IMR-90 (cell line): Measurements from ENCODE around the gene SKIC3. TPM values are rescaled to one million over a fixed set of nuclear protein-coding genes. Genes with fewer than 3 reads are reported as not detected.

ENCODE experiments used
- ATAC-seq: fragments of 200-7000 bp; cut with Tn5 transposase; 2 replicates; pipeline ENCODE4 v1.9.1; 2020; ENCODE audit warnings: low read depth, mild to moderate bottlenecking, moderate library complexity
- BruUV-seq: library from RNA; stranded (reverse); fragments of 400-500 nt; replicated peaks from 2 replicates; lab custom pipeline; 2021; lab: Mats Ljungman, UMichigan
- CTCF ChIA-PET: fragments of 300-600 bp; formaldehyde crosslinking; extraction: SDS; loops from one replicate; lab custom pipeline; 2021; ENCODE audit warnings: antibody characterized with exemption; lab: Yijun Ruan, JAX
- POLR2A ChIA-PET: fragments of 300-600 bp; sonication (Branson Sonifier 250); formaldehyde crosslinking; loops from one replicate; lab custom pipeline; 2022; ENCODE audit warnings: antibody characterized with exemption; ENCODE audit not compliant: unreplicated experiment; lab: Charles Lee
- DNase-seq: peaks from one replicate; pipeline ENCODE4 v3.0.0; 2013
- H2AFZ ChIP-seq: replicated peaks from 2 replicates; pipeline ENCODE3; 2013; ENCODE audit warnings: low read length, mild to moderate bottlenecking; ENCODE audit not compliant: poor library complexity
- H2AK5ac ChIP-seq: 2 replicates; pipeline ENCODE4 v1.6.1; 2013; ENCODE audit warnings: low read depth, low read length, inconsistent platforms
- H2AK9ac ChIP-seq: replicated peaks from 2 replicates; pipeline ENCODE3; 2013; ENCODE audit warnings: mild to moderate bottlenecking, low read depth, low read length, moderate library complexity; ENCODE audit not compliant: poor library complexity
- H2BK120ac ChIP-seq: 2 replicates; pipeline ENCODE4 v1.6.1; 2013; ENCODE audit warnings: low read depth, low read length, inconsistent platforms
- H2BK15ac ChIP-seq: 3 replicates; pipeline ENCODE4 v1.6.1; 2013; ENCODE audit warnings: low read depth, low read length, inconsistent platforms
- H2BK20ac ChIP-seq: 2 replicates; pipeline ENCODE4 v1.6.1; 2013; ENCODE audit warnings: low read depth, mild to moderate bottlenecking, inconsistent platforms, low read length, moderate library complexity
- H2BK5ac ChIP-seq: 2 replicates; pipeline ENCODE4 v1.6.1; 2013; ENCODE audit warnings: mild to moderate bottlenecking, low read depth, low read length, inconsistent platforms; ENCODE audit not compliant: poor library complexity, severe bottlenecking
- H3K14ac ChIP-seq: replicated peaks from 2 replicates; pipeline ENCODE4 v1.6.1; 2013; ENCODE audit warnings: low read depth, low read length, inconsistent platforms
- H3K18ac ChIP-seq: 2 replicates; pipeline ENCODE4 v1.6.1; 2013; ENCODE audit warnings: low read depth, low read length, control low read depth
- H3K23ac ChIP-seq: 2 replicates; pipeline ENCODE4 v1.6.1; 2013; ENCODE audit warnings: low read depth, low read length, inconsistent platforms
- H3K27ac ChIP-seq: 2 replicates; pipeline ENCODE4 v1.5.1; 2013; ENCODE audit warnings: mild to moderate bottlenecking, control low read depth, low read length; ENCODE audit not compliant: insufficient read depth
- H3K27me3 ChIP-seq: 2 replicates; pipeline ENCODE4 v1.6.1; 2013; ENCODE audit warnings: low read length; ENCODE audit not compliant: control insufficient read depth, insufficient read depth
- H3K36me3 ChIP-seq: 2 replicates; pipeline ENCODE4 v1.6.1; 2013; ENCODE audit warnings: low read length, mixed read lengths; ENCODE audit not compliant: control insufficient read depth, insufficient read depth
- H3K4ac ChIP-seq: 2 replicates; pipeline ENCODE4 v1.6.1; 2013; ENCODE audit warnings: low read depth, low read length, inconsistent platforms
- H3K4me1 ChIP-seq: 2 replicates; pipeline ENCODE4 v1.6.1; 2013; ENCODE audit warnings: low read length, mixed read lengths; ENCODE audit not compliant: control insufficient read depth, insufficient read depth
- H3K4me2 ChIP-seq: 2 replicates; pipeline ENCODE4 v1.6.1; 2013; ENCODE audit warnings: low read depth, mild to moderate bottlenecking, control low read depth, low read length, moderate library complexity
- H3K4me3 ChIP-seq: 2 replicates; pipeline ENCODE4 v1.5.1; 2013; ENCODE audit warnings: low read depth, mild to moderate bottlenecking, control low read depth, low read length, moderate library complexity; ENCODE audit not compliant: insufficient read depth
- H3K56ac ChIP-seq: 2 replicates; pipeline ENCODE4 v1.6.1; 2013; ENCODE audit warnings: low read length, inconsistent platforms; ENCODE audit not compliant: insufficient read depth; ENCODE audit errors: extremely low read depth
- H3K79me1 ChIP-seq, 2 experiments: 2 replicates each; pipeline ENCODE4 v1.6.1; 2013; ENCODE audit warnings: low read length in 2 of 2, inconsistent platforms in 1 of 2, low read depth in 1 of 2
- H3K9ac ChIP-seq: 2 replicates; pipeline ENCODE4 v1.6.1; 2013; ENCODE audit warnings: low read depth, low read length, control low read depth
- H3K9me1 ChIP-seq: 2 replicates; pipeline ENCODE4 v1.6.1; 2013; ENCODE audit warnings: low read length, inconsistent platforms; ENCODE audit not compliant: insufficient read depth
- H3K9me3 ChIP-seq: 2 replicates; pipeline ENCODE4 v1.6.1; 2013; ENCODE audit warnings: low read length; ENCODE audit not compliant: control insufficient read depth, insufficient read depth
- H4K20me1 ChIP-seq: 2 replicates; pipeline ENCODE4 v1.6.1; 2013; ENCODE audit warnings: low read length, inconsistent platforms; ENCODE audit not compliant: insufficient read depth
- H4K5ac ChIP-seq: 2 replicates; pipeline ENCODE4 v1.6.1; 2013; ENCODE audit warnings: mild to moderate bottlenecking, low read depth, low read length, control low read depth
- H4K8ac ChIP-seq, 2 experiments: 2 replicates each; pipeline ENCODE4 v1.6.1; 2013; ENCODE audit warnings: low read depth in 2 of 2, low read length in 2 of 2, control low read depth in 1 of 2, inconsistent platforms in 1 of 2
- H4K91ac ChIP-seq: 2 replicates; pipeline ENCODE4 v1.6.1; 2013; ENCODE audit warnings: low read depth, low read length, inconsistent platforms; ENCODE audit not compliant: insufficient read depth
- BHLHE40 ChIP-seq: fragments of 150-350 bp; IDR thresholded peaks from 2 replicates; pipeline ENCODE4 v1.6.1; 2016; ENCODE audit warnings: mild to moderate bottlenecking, low read depth, low read length
- CEBPB ChIP-seq: IDR thresholded peaks from 2 replicates; pipeline ENCODE4 v1.6.1; 2012; ENCODE audit warnings: low read depth, low read length, improper control_type of control experiment
- CHD1 ChIP-seq: IDR thresholded peaks from 2 replicates; pipeline ENCODE4 v1.6.1; 2012; ENCODE audit warnings: low read depth, low read length, improper control_type of control experiment
- FOS ChIP-seq: fragments of 150-350 bp; IDR thresholded peaks from 2 replicates; pipeline ENCODE4 v1.6.1; 2016; ENCODE audit warnings: low read depth, low read length
- MAFK ChIP-seq: IDR thresholded peaks from 2 replicates; pipeline ENCODE4 v1.6.1; 2012; ENCODE audit warnings: low read depth, low read length, improper control_type of control experiment
- MAZ ChIP-seq: IDR thresholded peaks from 2 replicates; pipeline ENCODE4 v1.6.1; 2012; ENCODE audit warnings: low read depth, mild to moderate bottlenecking, low read length, improper control_type of control experiment, moderate library complexity, borderline replicate concordance
- MXI1 ChIP-seq: IDR thresholded peaks from 2 replicates; pipeline ENCODE4 v1.6.1; 2012; ENCODE audit warnings: low read depth, mild to moderate bottlenecking, low read length, moderate library complexity, borderline replicate concordance
- NFE2L2 ChIP-seq: fragments of 150-350 bp; IDR thresholded peaks from 2 replicates; pipeline ENCODE4 v1.6.1; 2016; ENCODE audit warnings: low read depth, mild to moderate bottlenecking, low read length
- POLR2A ChIP-seq: IDR thresholded peaks from 2 replicates; pipeline ENCODE4 v1.6.1; 2012; ENCODE audit warnings: mild to moderate bottlenecking, low read depth, low read length
- RAD21 ChIP-seq: IDR thresholded peaks from 2 replicates; pipeline ENCODE4 v1.6.1; 2012; ENCODE audit warnings: low read length, improper control_type of control experiment
- RCOR1 ChIP-seq: IDR thresholded peaks from 2 replicates; pipeline ENCODE4 v1.6.1; 2012; ENCODE audit warnings: mild to moderate bottlenecking, low read length, improper control_type of control experiment; ENCODE audit not compliant: insufficient replicate concordance
- RFX5 ChIP-seq: IDR thresholded peaks from 2 replicates; pipeline ENCODE4 v1.8.0; 2012; ENCODE audit warnings: low read depth, mild to moderate bottlenecking, low read length, moderate library complexity
- SMC3 ChIP-seq: fragments of 150-350 bp; IDR thresholded peaks from 2 replicates; pipeline ENCODE4 v1.6.1; 2016; ENCODE audit warnings: low read depth, mild to moderate bottlenecking, antibody characterized with exemption, low read length, moderate library complexity
- WGBS, 2 experiments: methylation state at CpG; one replicate each; pipeline versions ENCODE4 v1.1.5 to v1.1.7; 2013; ENCODE audit warnings: missing lambda C conversion rate in 2 of 2; ENCODE audit not compliant: insufficient read length in 1 of 2; ENCODE audit errors: extremely low coverage in 2 of 2; 5-methylcytosine and 5-hydroxymethylcytosine counted together
- dilution Hi-C: fragments of 300-500 bp; cut with HindIII; formaldehyde crosslinking; loops from one replicate; pipeline ENCODE4 v1.14.3; 2018; ENCODE audit warnings: low sequenced_read_pairs; ENCODE audit not compliant: unreplicated experiment
- in situ Hi-C: fragments of 300-500 bp; cut with MboI; formaldehyde crosslinking; loops from 3 replicates; pipeline ENCODE4 v1.14.3; 2019; ENCODE audit warnings: low sequenced_read_pairs, inconsistent platforms, mixed read lengths
- intact Hi-C: fragments of 100-400 bp; cut with micrococcal nuclease; formaldehyde crosslinking; loops from 2 replicates; pipeline ENCODE4 v1.10.0; 2022
- polyA plus RNA-seq, 3 experiments: library from polyadenylated mRNA; depleted of rRNA; stranded (reverse); fragments of >200 nt; gene quantifications; 2 replicates each; pipeline ENCODE4 v1.2.3, GENCODE V29; 2012; ENCODE audit warnings: low replicate concordance in 1 of 3
- total RNA-seq: library from RNA; depleted of rRNA; stranded (reverse); fragments of >200 nt; gene quantifications from 2 replicates; pipeline ENCODE4 v1.2.3, GENCODE V29; 2012
- TF ChIP-seq, protein P1 (sequence below): fragments of 150-350 bp; IDR thresholded peaks from 2 replicates; pipeline ENCODE4 v1.6.1; 2017; ENCODE audit warnings: mild to moderate bottlenecking, antibody characterized with exemption, low read length, low read depth
- TF ChIP-seq, protein P2 (sequence below): conservative IDR thresholded peaks from 2 replicates; pipeline ENCODE4 v1.5.1; 2012; ENCODE audit warnings: mild to moderate bottlenecking, low read depth, low read length, improper control_type of control experiment
- TF ChIP-seq, protein P3 (sequence below): fragments of 150-350 bp; IDR thresholded peaks from 2 replicates; pipeline ENCODE4 v1.6.1; 2016; ENCODE audit warnings: low read depth, mild to moderate bottlenecking, low read length, moderate library complexity, borderline replicate concordance

The SKIC3 gene
- total and polyA plus RNA-seq, 2 of the 4 experiments (the other 2 are of a cell fraction) = 47.1 to 145 TPM

DNA sequence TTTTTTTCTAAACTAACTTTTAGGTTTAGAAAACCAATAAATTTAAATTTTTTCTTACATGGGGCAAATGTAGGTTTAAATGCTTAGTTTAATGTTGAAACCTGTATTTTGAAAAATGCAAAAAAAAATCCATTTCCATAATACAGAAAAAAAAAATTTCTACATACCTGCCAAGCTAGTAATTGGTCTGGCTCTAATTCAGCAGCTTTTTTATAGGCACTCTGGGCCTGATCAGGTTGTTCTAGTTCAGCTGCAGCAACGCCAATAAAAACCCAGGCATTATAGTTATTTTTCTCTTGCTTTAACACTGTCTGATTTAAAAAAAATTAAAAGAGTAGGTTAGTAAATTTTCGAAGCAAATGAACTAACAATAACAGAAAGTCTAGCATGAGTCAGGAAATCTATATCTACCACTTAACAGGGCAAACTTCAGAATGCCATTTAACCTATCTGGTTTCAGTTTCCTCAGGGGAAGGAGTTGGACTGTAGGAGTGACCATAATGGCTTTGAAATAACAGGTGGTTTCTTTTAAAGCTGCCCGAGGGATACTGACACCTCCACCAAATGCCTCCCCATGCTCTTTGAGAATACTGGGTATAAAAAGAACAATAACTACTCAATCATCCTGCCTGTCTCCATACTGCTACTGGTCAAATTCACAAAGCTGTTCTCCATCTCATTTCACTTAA, 11.6 kb downstream of the SKIC3 start:
- H3K9ac ChIP-seq = no peak overlapping the region

More for the DNA sequence above, 11.6 kb downstream of the SKIC3 start:
- ATAC-seq (peak; percentile 83), DNase-seq (peak; percentile 32)
- Histone ChIP-seq H2BK5ac (no peak overlapping the region), H2AFZ (no peak overlapping the region), H2AK9ac (no peak overlapping the region), H4K5ac (no peak overlapping the region), H3K9me1 (peaks cover 9% of the 10 kb centered on the region), H2BK20ac (no peak overlapping the region), H3K9me3 (no peaks in the 10 kb centered on the region), H3K27me3 (no peaks in the 10 kb centered on the region), H2AK5ac (no peak overlapping the region), H2BK15ac (no peak overlapping the region), H3K14ac (no peak overlapping the region), H3K56ac (no peak overlapping the region), H4K8ac (no peak overlapping the region), H3K18ac (no peak overlapping the region), H3K36me3 (peaks cover 22% of the 10 kb centered on the region), H3K27ac (no peak overlapping the region), H3K23ac (no peak overlapping the region), H3K79me1 (peaks cover 28 to 37% of the 10 kb centered on the region in 2 experiments), H4K91ac (no peak overlapping the region), H2BK120ac (no peak overlapping the region), H3K4me3 (no peak overlapping the region), H4K20me1 (no peaks in the 10 kb centered on the region), H3K4me1 (peaks cover 2% of the 10 kb centered on the region; the same call in 1 of the 2 replicates), H3K4me2 (peak overlapping the region; percentile 55; the same call in 1 of the 2 replicates), H3K4ac (no peak overlapping the region)
- POLR2A ChIA-PET = no interaction called here
- no CpG with 5 or more reads among the region's 3 CpGs for WGBS, 2 experiments
- dilution Hi-C loops (no loop called here), in situ Hi-C loops (no loop called here), intact Hi-C loops (no loop called here)
- TF ChIP-seq, protein P1, sequence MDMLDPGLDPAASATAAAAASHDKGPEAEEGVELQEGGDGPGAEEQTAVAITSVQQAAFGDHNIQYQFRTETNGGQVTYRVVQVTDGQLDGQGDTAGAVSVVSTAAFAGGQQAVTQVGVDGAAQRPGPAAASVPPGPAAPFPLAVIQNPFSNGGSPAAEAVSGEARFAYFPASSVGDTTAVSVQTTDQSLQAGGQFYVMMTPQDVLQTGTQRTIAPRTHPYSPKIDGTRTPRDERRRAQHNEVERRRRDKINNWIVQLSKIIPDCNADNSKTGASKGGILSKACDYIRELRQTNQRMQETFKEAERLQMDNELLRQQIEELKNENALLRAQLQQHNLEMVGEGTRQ = no peak
- TF ChIP-seq RAD21 (no peak), BHLHE40 (no peak), CHD1 (no peak), MAZ (no peak), FOS (no peak), NFE2L2 (no peak), SMC3 (no peak), MXI1 (no peak), RFX5 (no peak), CEBPB (no peak), POLR2A (no peak), MAFK (no peak), RCOR1 (no peak)
- TF ChIP-seq, protein P2, sequence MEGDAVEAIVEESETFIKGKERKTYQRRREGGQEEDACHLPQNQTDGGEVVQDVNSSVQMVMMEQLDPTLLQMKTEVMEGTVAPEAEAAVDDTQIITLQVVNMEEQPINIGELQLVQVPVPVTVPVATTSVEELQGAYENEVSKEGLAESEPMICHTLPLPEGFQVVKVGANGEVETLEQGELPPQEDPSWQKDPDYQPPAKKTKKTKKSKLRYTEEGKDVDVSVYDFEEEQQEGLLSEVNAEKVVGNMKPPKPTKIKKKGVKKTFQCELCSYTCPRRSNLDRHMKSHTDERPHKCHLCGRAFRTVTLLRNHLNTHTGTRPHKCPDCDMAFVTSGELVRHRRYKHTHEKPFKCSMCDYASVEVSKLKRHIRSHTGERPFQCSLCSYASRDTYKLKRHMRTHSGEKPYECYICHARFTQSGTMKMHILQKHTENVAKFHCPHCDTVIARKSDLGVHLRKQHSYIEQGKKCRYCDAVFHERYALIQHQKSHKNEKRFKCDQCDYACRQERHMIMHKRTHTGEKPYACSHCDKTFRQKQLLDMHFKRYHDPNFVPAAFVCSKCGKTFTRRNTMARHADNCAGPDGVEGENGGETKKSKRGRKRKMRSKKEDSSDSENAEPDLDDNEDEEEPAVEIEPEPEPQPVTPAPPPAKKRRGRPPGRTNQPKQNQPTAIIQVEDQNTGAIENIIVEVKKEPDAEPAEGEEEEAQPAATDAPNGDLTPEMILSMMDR = no peak
- TF ChIP-seq, protein P3, sequence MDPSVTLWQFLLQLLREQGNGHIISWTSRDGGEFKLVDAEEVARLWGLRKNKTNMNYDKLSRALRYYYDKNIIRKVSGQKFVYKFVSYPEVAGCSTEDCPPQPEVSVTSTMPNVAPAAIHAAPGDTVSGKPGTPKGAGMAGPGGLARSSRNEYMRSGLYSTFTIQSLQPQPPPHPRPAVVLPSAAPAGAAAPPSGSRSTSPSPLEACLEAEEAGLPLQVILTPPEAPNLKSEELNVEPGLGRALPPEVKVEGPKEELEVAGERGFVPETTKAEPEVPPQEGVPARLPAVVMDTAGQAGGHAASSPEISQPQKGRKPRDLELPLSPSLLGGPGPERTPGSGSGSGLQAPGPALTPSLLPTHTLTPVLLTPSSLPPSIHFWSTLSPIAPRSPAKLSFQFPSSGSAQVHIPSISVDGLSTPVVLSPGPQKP = no peak
- BruUV-seq = no TSS peak
- CTCF ChIA-PET = no interaction called here
